H1 (cell line): ENCODE measurements around the gene SHQ1. TPM values are rescaled to one million over a fixed set of nuclear protein-coding genes. Genes with fewer than 3 reads are reported as not detected.

Source experiments
- CTCF ChIA-PET: fragments of 300-600 bp; sonication (Branson Sonifier 250); formaldehyde crosslinking; loops from one replicate; lab custom pipeline; 2021; ENCODE audit not compliant: partially characterized antibody; lab: Charles Lee
- POLR2A ChIA-PET: fragments of 300-600 bp; sonication (Branson Sonifier 250); formaldehyde crosslinking; loops from one replicate; lab custom pipeline; 2021; ENCODE audit warnings: inconsistent platforms; ENCODE audit not compliant: partially characterized antibody; lab: Charles Lee
- DNase-seq, 2 experiments: peaks; one replicate each; pipeline versions ENCODE4 v3.0.0 to v3.0.0-alpha.2; 2010 to 2022; ENCODE audit warnings: low spot score in 2 of 2, low read depth in 1 of 2, mixed read lengths in 1 of 2
- FAIRE-seq: peaks from 2 replicates; lab custom pipeline; 2011; peaks lifted over from hg19 to GRCh38; lab: Jason Lieb, UNC
- H2AFZ ChIP-seq: 2 replicates; pipeline ENCODE4 v1.8.1; 2012; ENCODE audit warnings: low read length, inconsistent platforms
- H2AK5ac ChIP-seq: 2 replicates; pipeline ENCODE4 v1.6.1; 2013; ENCODE audit warnings: low read depth, low read length
- H2BK120ac ChIP-seq: replicated peaks from 2 replicates; pipeline ENCODE3; 2013; ENCODE audit warnings: low read depth, low read length, inconsistent platforms
- H2BK12ac ChIP-seq: 2 replicates; pipeline ENCODE4 v1.6.1; 2013; ENCODE audit warnings: low read depth, low read length
- H2BK15ac ChIP-seq: 2 replicates; pipeline ENCODE4 v1.6.1; 2013; ENCODE audit warnings: low read length
- H2BK20ac ChIP-seq: 2 replicates; pipeline ENCODE4 v1.6.1; 2013; ENCODE audit warnings: low read length
- H2BK5ac ChIP-seq: 2 replicates; pipeline ENCODE4 v1.6.1; 2013; ENCODE audit warnings: low read depth, low read length
- H3K14ac ChIP-seq: 2 replicates; pipeline ENCODE4 v1.6.1; 2013; ENCODE audit warnings: inconsistent platforms; ENCODE audit not compliant: insufficient read length
- H3K18ac ChIP-seq: 2 replicates; pipeline ENCODE4 v1.6.1; 2013; ENCODE audit warnings: low read length; ENCODE audit errors: extremely low read depth
- H3K23ac ChIP-seq: 2 replicates; pipeline ENCODE4 v1.6.1; 2013; ENCODE audit warnings: inconsistent platforms; ENCODE audit not compliant: insufficient read length
- H3K23me2 ChIP-seq: 2 replicates; pipeline ENCODE4 v1.6.1; 2013; ENCODE audit warnings: low read depth, low read length
- H3K27ac ChIP-seq: 2 replicates; pipeline ENCODE4 v1.6.1; 2011; ENCODE audit warnings: low read depth, low read length, inconsistent platforms
- H3K27me3 ChIP-seq, 4 experiments: replicated peaks in 1 of 4; 1 replicate in 1 of 4; 2 replicates in 3 of 4; pipeline versions ENCODE4 v1.6.1 to v1.8.1; 2011 to 2013; ENCODE audit warnings: low read length in 3 of 4, mild to moderate bottlenecking in 3 of 4, inconsistent platforms in 2 of 4, mixed read lengths in 2 of 4, moderate library complexity in 1 of 4; ENCODE audit not compliant: control insufficient read depth in 3 of 4, insufficient read depth in 3 of 4; ENCODE audit errors: extremely low read depth in 1 of 4
- H3K36me3 ChIP-seq, 4 experiments: 2 replicates each; pipeline versions ENCODE4 v1.6.1 to v1.8.1; 2011 to 2013; ENCODE audit warnings: mild to moderate bottlenecking in 4 of 4, low read length in 3 of 4, moderate library complexity in 2 of 4, control low read depth in 1 of 4, inconsistent platforms in 1 of 4; ENCODE audit not compliant: insufficient read depth in 4 of 4, control insufficient read depth in 2 of 4
- H3K4ac ChIP-seq: replicated peaks from 2 replicates; pipeline ENCODE3; 2013; ENCODE audit warnings: low read length, low read depth, mixed read lengths, inconsistent platforms; ENCODE audit not compliant: insufficient read length
- H3K4me1 ChIP-seq, 4 experiments: replicated peaks in 1 of 4; 1 replicate in 1 of 4; 2 replicates in 3 of 4; pipeline versions ENCODE4 v1.6.1 to v1.8.1; 2011 to 2013; ENCODE audit warnings: low read length in 3 of 4, inconsistent platforms in 2 of 4, mixed read lengths in 1 of 4; ENCODE audit not compliant: insufficient read depth in 4 of 4, control insufficient read depth in 3 of 4
- H3K4me2 ChIP-seq, 2 experiments: 2 replicates each; pipeline versions ENCODE4 v1.6.1 to v1.8.1; 2011 to 2013; ENCODE audit warnings: low read depth in 2 of 2, low read length in 2 of 2, control low read depth in 1 of 2, inconsistent platforms in 1 of 2, mild to moderate bottlenecking in 1 of 2; ENCODE audit not compliant: insufficient read depth in 1 of 2
- H3K4me3 ChIP-seq, 4 experiments: fragments of 200-600, 300-600 bp in 1 of 4; sonication (generic), shearing (Covaris generic), sonication (Bioruptor Twin) in 1 of 4; 2 replicates each; pipeline versions ENCODE4 v1.5.1 to v1.8.1; 2011 to 2016; ENCODE audit warnings: low read length in 4 of 4, low read depth in 3 of 4, control low read depth in 2 of 4, inconsistent platforms in 2 of 4, mild to moderate bottlenecking in 2 of 4, mixed read lengths in 1 of 4, moderate library complexity in 1 of 4; ENCODE audit not compliant: insufficient read depth in 2 of 4; ENCODE audit errors: extremely low read depth in 1 of 4
- H3K56ac ChIP-seq: replicated peaks from 2 replicates; pipeline ENCODE3; 2013; ENCODE audit warnings: low read depth, mild to moderate bottlenecking, mixed read lengths, low read length, inconsistent platforms; ENCODE audit not compliant: insufficient read length
- H3K79me1 ChIP-seq: 2 replicates; pipeline ENCODE4 v1.6.1; 2013; ENCODE audit warnings: low read depth, low read length, control low read depth
- H3K79me2 ChIP-seq, 2 experiments: 2 replicates each; pipeline versions ENCODE4 v1.6.1 to v1.8.1; 2012 to 2013; ENCODE audit warnings: low read length in 2 of 2, mild to moderate bottlenecking in 2 of 2, inconsistent platforms in 1 of 2; ENCODE audit not compliant: insufficient read depth in 2 of 2, control insufficient read depth in 1 of 2
- H3K9ac ChIP-seq, 4 experiments: replicated peaks in 1 of 4; 1 replicate in 1 of 4; 2 replicates in 3 of 4; pipeline versions ENCODE4 v1.6.1 to v1.8.1; 2011 to 2013; ENCODE audit warnings: low read depth in 3 of 4, low read length in 3 of 4, control low read depth in 2 of 4, mild to moderate bottlenecking in 2 of 4, moderate library complexity in 2 of 4, inconsistent platforms in 1 of 4; ENCODE audit errors: extremely low read depth in 1 of 4
- H3K9me3 ChIP-seq, 2 experiments: 2 replicates each; pipeline versions ENCODE4 v1.6.1 to v1.8.1; 2012 to 2013; ENCODE audit warnings: mild to moderate bottlenecking in 2 of 2, moderate library complexity in 2 of 2, control low read depth in 1 of 2, inconsistent platforms in 1 of 2, low read depth in 1 of 2, low read length in 1 of 2, mixed read lengths in 1 of 2; ENCODE audit not compliant: insufficient read depth in 2 of 2
- H4K20me1 ChIP-seq, 2 experiments: replicated peaks in 1 of 2; 2 replicates each; pipeline versions ENCODE3 to v1.8.1; 2011 to 2013; ENCODE audit warnings: inconsistent platforms in 2 of 2, low read length in 2 of 2, mild to moderate bottlenecking in 1 of 2; ENCODE audit not compliant: insufficient read depth in 2 of 2, control insufficient read depth in 1 of 2
- H4K5ac ChIP-seq: 2 replicates; pipeline ENCODE4 v1.6.1; 2013; ENCODE audit warnings: low read length, low read depth, mixed read lengths, inconsistent platforms; ENCODE audit not compliant: insufficient read length
- H4K8ac ChIP-seq: 2 replicates; pipeline ENCODE4 v1.8.0; 2013; ENCODE audit warnings: mild to moderate bottlenecking, moderate library complexity, low read length, inconsistent platforms; ENCODE audit not compliant: insufficient read depth; ENCODE audit errors: extremely low read depth
- H4K91ac ChIP-seq: replicated peaks from 2 replicates; pipeline ENCODE3; 2013; ENCODE audit warnings: low read length, mixed read lengths, inconsistent platforms; ENCODE audit not compliant: insufficient read length
- ASH2L ChIP-seq: fragments of 200-600, 300-600 bp; sonication (generic); IDR thresholded peaks from one replicate; pipeline ENCODE4 v1.7.1; 2017; ENCODE audit warnings: low read length
- ATF2 ChIP-seq: IDR thresholded peaks from 2 replicates; pipeline ENCODE4 v1.6.1; 2012; ENCODE audit warnings: low read length, inconsistent platforms
- BACH1 ChIP-seq: IDR thresholded peaks from 2 replicates; pipeline ENCODE4 v1.6.1; 2012; ENCODE audit warnings: low read length, improper control_type of control experiment
- CREB1 ChIP-seq: IDR thresholded peaks from 2 replicates; pipeline ENCODE4 v1.6.1; 2012; ENCODE audit warnings: inconsistent platforms
- GABPA ChIP-seq: IDR thresholded peaks from 2 replicates; pipeline ENCODE4 v1.6.1; 2011; ENCODE audit warnings: mild to moderate bottlenecking, low read length, moderate library complexity, borderline replicate concordance; ENCODE audit not compliant: insufficient read depth
- KDM5A ChIP-seq: fragments of 200-600 bp; IDR thresholded peaks from 2 replicates; pipeline ENCODE4 v1.7.1; 2012; ENCODE audit warnings: mild to moderate bottlenecking, low read length, inconsistent platforms, mixed read lengths
- MAFK ChIP-seq: IDR thresholded peaks from 2 replicates; pipeline ENCODE4 v1.6.1; 2012; ENCODE audit warnings: low read depth, mild to moderate bottlenecking, improper control_type of control experiment, low read length
- RBBP5 ChIP-seq: IDR thresholded peaks from 2 replicates; pipeline ENCODE4 v1.7.1; 2012; ENCODE audit warnings: low read depth, mild to moderate bottlenecking, inconsistent platforms, low read length, moderate library complexity, borderline replicate concordance
- SIX5 ChIP-seq: IDR thresholded peaks from 2 replicates; pipeline ENCODE4 v1.6.1; 2011; ENCODE audit warnings: mild to moderate bottlenecking, low read depth, low read length
- SP4 ChIP-seq: IDR thresholded peaks from 2 replicates; pipeline ENCODE4 v1.6.1; 2012; ENCODE audit warnings: low read length, inconsistent platforms
- SUZ12 ChIP-seq: fragments of 200-600 bp; sonication (generic); IDR thresholded peaks from 2 replicates; pipeline ENCODE4 v1.6.1; 2012; ENCODE audit warnings: mild to moderate bottlenecking, inconsistent platforms, low read length, moderate library complexity, mixed read lengths
- TEAD4 ChIP-seq: IDR thresholded peaks from 2 replicates; pipeline ENCODE4 v1.6.1; 2012; ENCODE audit warnings: low read depth, low read length, inconsistent platforms, mixed read lengths
- ZNF274 ChIP-seq: IDR thresholded peaks from 2 replicates; pipeline ENCODE4 v1.7.0; 2012; ENCODE audit warnings: low read length, borderline replicate concordance; ENCODE audit errors: extremely low read depth
- WGBS, 2 experiments: shearing (Covaris generic) in 1 of 2; methylation state at CpG; one replicate each; pipeline versions ENCODE4 v1.1.6 to v1.1.7; 2013 to 2015; ENCODE audit warnings: low lambda C conversion rate in 2 of 2, mixed read lengths in 2 of 2, inconsistent platforms in 1 of 2, low coverage in 1 of 2, missing lambda C conversion rate in 1 of 2; ENCODE audit not compliant: insufficient replicate concordance in 2 of 2, insufficient coverage in 1 of 2, insufficient read length in 1 of 2; ENCODE audit errors: extremely low coverage in 1 of 2, missing lambda C conversion rate in 1 of 2; 5-methylcytosine and 5-hydroxymethylcytosine counted together
- polyA plus RNA-seq, 7 experiments: library from polyadenylated mRNA; depleted of rRNA in 3 of 7; stranded (reverse) in 5 of 7; unstranded in 2 of 7; fragments of >200 nt in 5 of 7; fragments of 200-250 nt in 2 of 7; gene quantifications; 1 replicate in 5 of 7; 2 replicates in 1 of 7; 4 replicates in 1 of 7; pipeline versions ENCODE4 v1.2.1 to v1.2.3, GENCODE V29; 2011 to 2013; ENCODE audit warnings: missing spikeins in 2 of 7, mixed read lengths in 2 of 7
- total RNA-seq: library from RNA; stranded (reverse); fragmentation: NEBNext Ultra II Directional; extraction: Animal tissue kit (Norgen Biotek cat#: 25700); gene quantifications from 2 replicates; pipeline ENCODE4 v1.2.1, GENCODE V29; 2021

The SHQ1 gene
- total and polyA plus RNA-seq, 2 of the 8 experiments (the other 6 are each of a cell fraction or from before 2014, with no cell fraction given): 10.7 to 34.4 TPM

- H3K79me2 ChIP-seq: no peaks in the 10 kb centered on the region
- peaks cover 0 to 11% of the 10 kb centered on the region in 2 experiments; a peak in 2 of 4 replicates for H3K9me3 ChIP-seq
- no peaks in the 10 kb centered on the region; a peak in 1 of 7 replicates for H3K4me1 ChIP-seq
- H3K4me2 ChIP-seq: no peak overlapping the region
- H2BK15ac ChIP-seq: no peak overlapping the region
- POLR2A ChIA-PET: no interaction called here
- no peak overlapping the region for H2BK120ac ChIP-seq
- H3K79me1 ChIP-seq: no peaks in the 10 kb centered on the region
- no peaks in the 10 kb centered on the region for H3K27me3 ChIP-seq
- 88% methylated on average over 6 of the region's 6 CpGs; no CpG with 5 or more reads in 1 of the 2 experiments for WGBS, 2 experiments
- CTCF ChIA-PET: interaction anchor here (1.5 to 1.6 kb wide), 2 partner anchors 12 to 62 kb away, joined by 4 read pairs; no protein-coding TSS in a partner anchor
- H4K5ac ChIP-seq: no peak overlapping the region
- H3K56ac ChIP-seq: no peak overlapping the region
- 0 out of 7 replicates have a peak overlapping the region, but pooled peaks of 1 of the 4 experiments have one; percentile 28 for H3K9ac ChIP-seq
- no peak overlapping the region for H3K18ac ChIP-seq
- H4K20me1 ChIP-seq: no peaks in the 10 kb centered on the region
- no peak overlapping the region for H3K4me3 ChIP-seq
- H3K27ac ChIP-seq: no peak overlapping the region
- no peak overlapping the region for H2BK12ac ChIP-seq
- DNase-seq (no peak), FAIRE-seq (no peak)
- no peak overlapping the region for H2AK5ac ChIP-seq
- no peak overlapping the region for H2BK20ac ChIP-seq
- no peak overlapping the region for H4K91ac ChIP-seq
- H3K23ac ChIP-seq: no peak overlapping the region
- no peak overlapping the region; the same call in 1 of the 2 replicates for H4K8ac ChIP-seq
- H3K4ac ChIP-seq: no peak overlapping the region
- H3K23me2 ChIP-seq: no peaks in the 10 kb centered on the region
- no peak overlapping the region for H3K14ac ChIP-seq
- no peak overlapping the region for H2AFZ ChIP-seq
- H3K36me3 ChIP-seq: no peaks in the 10 kb centered on the region
- no peak overlapping the region for H2BK5ac ChIP-seq
- TF ChIP-seq ASH2L (no peak), CREB1 (no peak), SP4 (no peak), SIX5 (no peak), KDM5A (no peak), GABPA (no peak), BACH1 (no peak), MAFK (no peak), SUZ12 (no peak), TEAD4 (no peak), ZNF274 (no peak), RBBP5 (no peak), ATF2 (no peak)
Measured at GRCh38 chr3:72728329-72728889, 119.8 kb downstream of the SHQ1 start.
